Mucosa of stomach (tissue), 1 donor: Measurements from ENCODE around the gene FSCN2.

Source experiments
- H3K27me3 ChIP-seq: one replicate; pipeline ENCODE4 v1.7.0; 2013; ENCODE audit warnings: mild to moderate bottlenecking, low read length; ENCODE audit not compliant: control insufficient read depth, insufficient read depth
- H3K36me3 ChIP-seq: one replicate; pipeline ENCODE4 v1.7.0; 2013; ENCODE audit warnings: low read length; ENCODE audit not compliant: control insufficient read depth, insufficient read depth
- H3K4me1 ChIP-seq: one replicate; pipeline ENCODE4 v1.7.0; 2013; ENCODE audit warnings: mild to moderate bottlenecking, low read length; ENCODE audit not compliant: control insufficient read depth, insufficient read depth
- H3K4me3 ChIP-seq: one replicate; pipeline ENCODE4 v1.7.0; 2013; ENCODE audit warnings: low read length
- H3K9ac ChIP-seq: one replicate; pipeline ENCODE4 v1.7.0; 2013; ENCODE audit warnings: mild to moderate bottlenecking, low read length, moderate library complexity
- H3K9me3 ChIP-seq: one replicate; pipeline ENCODE4 v1.7.0; 2013; ENCODE audit warnings: mild to moderate bottlenecking, low read length, moderate library complexity; ENCODE audit not compliant: control insufficient read depth
- donor health status: Pancreatic carcinoma.

The FSCN2 gene

GRCh38 chr17:81535480-81536298, 7.5 kb downstream of the FSCN2 start:
- H3K4me1 ChIP-seq, result peaks cover 21% of the 10 kb centered on the region
- no peak overlapping the region for H3K4me3 ChIP-seq
- H3K9me3 ChIP-seq, result no peaks in the 10 kb centered on the region
- peaks cover 31% of the 10 kb centered on the region for H3K27me3 ChIP-seq
- H3K9ac ChIP-seq, result no peak overlapping the region
- no peaks in the 10 kb centered on the region for H3K36me3 ChIP-seq

- Histone ChIP-seq H3K27me3 (peaks cover 31% of the 10 kb centered on the region), H3K4me3 (no peak overlapping the region), H3K9ac (no peak overlapping the region)
Measured at GRCh38 chr17:81536299-81537290, 8.4 kb downstream of the FSCN2 start.

DNA sequence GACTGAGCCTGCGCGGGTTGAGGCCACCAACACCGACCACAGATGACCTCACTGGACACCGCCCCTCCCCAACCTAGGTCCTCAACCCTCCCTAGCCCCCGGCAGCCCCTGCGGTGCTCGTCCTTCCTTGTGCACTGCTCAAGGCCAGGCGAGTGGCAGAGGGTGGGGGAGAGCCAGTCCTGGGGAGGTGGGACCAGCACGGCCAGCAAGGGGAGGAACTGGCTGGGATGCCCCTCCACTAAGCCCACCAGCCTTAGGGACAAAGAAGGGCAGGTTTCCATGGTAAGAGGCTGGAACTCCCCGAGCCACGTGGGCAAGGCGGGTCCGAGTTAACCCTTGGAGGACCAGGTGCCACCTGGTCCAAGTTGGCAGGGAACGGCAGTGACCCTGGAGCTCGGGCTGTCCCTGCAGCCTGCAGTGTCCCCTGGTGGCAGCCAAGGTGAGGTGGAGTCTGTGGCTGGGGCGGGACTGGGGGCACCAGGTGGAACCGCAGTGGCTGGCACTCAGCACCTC, 9.2 kb downstream of the FSCN2 start:
- H3K4me3 ChIP-seq, result no peak overlapping the region
- no peak overlapping the region for H3K9ac ChIP-seq
- H3K27me3 ChIP-seq, result peaks cover 31% of the 10 kb centered on the region
- peaks cover 21% of the 10 kb centered on the region for H3K4me1 ChIP-seq
- H3K36me3 ChIP-seq, result no peaks in the 10 kb centered on the region
- H3K9me3 ChIP-seq, result no peaks in the 10 kb centered on the region

More at GRCh38 chr17:81536299-81537290, 8.4 kb downstream of the FSCN2 start:
- no peaks in the 10 kb centered on the region for H3K9me3 ChIP-seq
- H3K4me1 ChIP-seq, result peaks cover 21% of the 10 kb centered on the region
- no peaks in the 10 kb centered on the region for H3K36me3 ChIP-seq

GRCh38 chr17:81537856-81538555, 9.8 kb downstream of the FSCN2 start:
- Histone ChIP-seq H3K9me3 (no peaks in the 10 kb centered on the region), H3K4me1 (peaks cover 21% of the 10 kb centered on the region), H3K27me3 (peaks cover 31% of the 10 kb centered on the region), H3K4me3 (no peak overlapping the region), H3K36me3 (no peaks in the 10 kb centered on the region), H3K9ac (no peak overlapping the region)

DNA sequence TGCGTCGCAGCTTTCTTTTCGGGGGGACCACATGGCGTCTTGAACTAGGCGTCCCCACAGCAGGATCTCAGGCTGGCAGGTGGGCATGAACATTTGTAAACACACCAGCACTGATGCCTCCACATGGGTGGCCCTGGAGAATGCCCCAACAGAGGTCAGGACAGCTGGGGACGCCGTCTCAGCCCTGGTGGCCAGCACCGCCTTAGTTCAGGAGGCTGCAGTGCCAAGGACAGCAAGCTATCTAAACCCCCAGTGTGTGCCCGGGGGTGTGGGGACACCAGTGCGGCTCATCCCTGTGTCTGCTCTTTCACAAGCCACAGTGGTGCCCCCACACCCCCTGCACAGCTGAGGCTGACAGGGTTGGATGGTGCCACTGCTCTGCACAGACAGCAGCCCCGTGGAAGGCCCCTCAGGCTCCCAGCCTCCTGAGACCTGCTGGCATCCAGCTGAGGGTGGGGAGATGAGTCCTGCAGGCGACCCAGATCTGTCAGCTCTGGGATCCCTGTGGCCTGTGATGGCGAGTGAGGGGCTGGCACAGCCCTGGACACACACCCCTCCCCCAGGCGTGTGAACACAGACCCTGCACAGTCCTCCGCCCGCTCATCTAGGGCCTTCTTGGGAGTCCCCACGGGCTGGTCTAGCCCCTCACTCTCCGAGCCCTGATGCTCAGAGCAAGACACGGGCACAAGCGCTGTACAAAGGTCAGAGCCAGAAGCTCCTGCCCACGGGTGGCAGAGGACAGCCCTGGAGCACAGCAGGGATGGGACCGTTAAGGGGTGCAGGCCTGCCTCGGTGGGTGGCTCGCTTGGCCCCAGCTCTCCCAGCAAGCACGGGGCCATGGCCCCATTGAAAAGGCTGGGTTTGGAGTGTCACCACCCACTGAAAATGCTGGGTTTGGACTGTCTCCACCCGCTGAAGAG, 10.7 kb downstream of the FSCN2 start:
- H3K36me3 ChIP-seq, result no peaks in the 10 kb centered on the region

GRCh38 chr17:81539571-81539900, 11.4 kb downstream of the FSCN2 start:
- H3K9ac ChIP-seq, result no peak overlapping the region
- H3K36me3 ChIP-seq, result no peaks in the 10 kb centered on the region
- H3K4me3 ChIP-seq, result no peak overlapping the region
- H3K4me1 ChIP-seq, result peaks cover 21% of the 10 kb centered on the region
- peaks cover 24% of the 10 kb centered on the region for H3K27me3 ChIP-seq
- no peaks in the 10 kb centered on the region for H3K9me3 ChIP-seq

More for the DNA sequence above, 10.7 kb downstream of the FSCN2 start:
- no peaks in the 10 kb centered on the region for H3K9me3 ChIP-seq
- peaks cover 21% of the 10 kb centered on the region for H3K4me1 ChIP-seq
- no peak overlapping the region for H3K9ac ChIP-seq
- no peak overlapping the region for H3K4me3 ChIP-seq
- peaks cover 30% of the 10 kb centered on the region for H3K27me3 ChIP-seq

DNA sequence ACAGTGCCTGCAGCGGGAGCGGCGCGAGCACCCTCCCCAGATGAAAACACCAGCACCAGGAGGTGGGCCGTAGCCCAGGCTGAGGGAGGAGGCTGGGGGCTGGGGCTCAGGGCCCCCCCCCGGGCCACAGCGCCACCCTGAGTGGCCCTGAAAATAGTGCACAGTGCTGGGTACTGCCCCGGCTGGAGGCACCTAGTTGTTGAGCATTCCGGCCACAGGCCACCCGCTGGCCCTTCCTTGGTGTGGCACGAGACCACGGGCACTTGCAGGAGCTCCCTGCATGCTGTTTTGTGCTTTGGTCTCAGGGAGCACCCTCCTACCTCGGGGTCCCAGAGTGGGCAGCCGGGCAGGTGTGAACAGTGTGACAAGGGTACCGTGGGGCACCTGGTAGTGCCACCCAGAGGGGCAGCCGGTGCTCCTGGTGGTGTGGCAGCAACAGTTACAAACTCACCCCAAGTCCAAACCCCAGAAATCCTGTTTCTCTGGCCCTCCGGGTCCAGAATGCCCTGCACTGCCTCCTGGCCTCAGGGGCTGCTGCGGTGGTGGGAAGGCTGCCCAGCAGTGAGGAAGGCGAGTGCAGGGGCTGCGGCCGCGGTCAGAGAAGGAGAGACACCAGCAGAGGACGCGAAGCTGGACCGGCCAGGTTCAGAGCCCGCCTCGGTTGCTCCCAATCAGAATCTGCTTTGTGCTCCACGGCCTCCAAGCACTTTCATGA, 11.9 kb downstream of the FSCN2 start:
- Histone ChIP-seq H3K4me1 (peaks cover 21% of the 10 kb centered on the region), H3K4me3 (no peak overlapping the region), H3K9me3 (no peaks in the 10 kb centered on the region), H3K27me3 (peaks cover 24% of the 10 kb centered on the region), H3K9ac (no peak overlapping the region), H3K36me3 (no peaks in the 10 kb centered on the region)

DNA sequence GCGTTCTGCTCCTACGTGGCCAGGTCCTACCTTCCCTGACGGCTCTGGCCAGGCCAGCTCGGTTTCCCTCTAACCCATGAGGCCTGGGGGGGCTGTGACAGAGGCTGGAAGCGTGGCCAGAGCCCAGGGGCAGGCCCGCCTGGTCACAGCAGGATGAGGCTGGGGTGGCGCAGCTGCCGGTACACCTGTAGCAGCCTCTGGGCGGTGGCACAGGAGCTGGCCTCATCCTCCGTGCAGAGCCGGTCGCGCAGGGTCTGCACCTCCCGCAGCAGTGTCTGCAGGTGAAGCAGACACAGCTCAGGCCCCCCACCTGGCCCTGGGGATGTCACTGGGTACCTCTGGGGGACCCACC, 12.5 kb downstream of the FSCN2 start:
- Histone ChIP-seq H3K4me1 (peaks cover 21% of the 10 kb centered on the region), H3K9ac (no peak overlapping the region), H3K27me3 (peaks cover 23% of the 10 kb centered on the region), H3K4me3 (no peak overlapping the region), H3K9me3 (no peaks in the 10 kb centered on the region), H3K36me3 (no peaks in the 10 kb centered on the region)

DNA sequence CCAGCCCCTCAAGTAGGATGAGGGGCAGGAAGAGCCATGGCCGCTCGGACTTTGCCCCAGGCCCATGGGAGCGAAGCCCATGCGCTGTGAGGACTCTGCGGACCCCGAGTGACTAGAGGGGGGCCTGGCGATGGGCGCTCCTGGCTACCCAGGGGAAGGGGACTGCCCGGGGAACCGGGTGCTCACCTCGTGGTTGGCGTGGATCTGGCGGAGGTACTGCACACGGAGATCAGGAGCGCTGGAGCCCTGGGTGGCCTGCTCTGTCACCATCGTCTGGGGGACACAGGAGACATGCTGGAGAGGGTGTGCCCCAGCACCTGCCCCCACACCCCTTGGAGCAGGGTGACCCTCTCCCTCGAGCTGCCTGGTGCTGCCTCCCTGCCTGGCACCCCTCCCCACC, 12.9 kb downstream of the FSCN2 start:
- no peaks in the 10 kb centered on the region for H3K9me3 ChIP-seq
- no peak overlapping the region for H3K9ac ChIP-seq
- peaks cover 18% of the 10 kb centered on the region for H3K27me3 ChIP-seq
- H3K36me3 ChIP-seq, result no peaks in the 10 kb centered on the region
- H3K4me1 ChIP-seq, result peaks cover 18% of the 10 kb centered on the region
- H3K4me3 ChIP-seq, result no peak overlapping the region

GRCh38 chr17:81542431-81543338, 14.5 kb downstream of the FSCN2 start:
- H3K9ac ChIP-seq, result no peak overlapping the region
- H3K9me3 ChIP-seq, result no peaks in the 10 kb centered on the region
- peaks cover 4% of the 10 kb centered on the region for H3K4me1 ChIP-seq
- H3K4me3 ChIP-seq, result no peak overlapping the region
- no peaks in the 10 kb centered on the region for H3K36me3 ChIP-seq
- H3K27me3 ChIP-seq, result peaks cover 3% of the 10 kb centered on the region
